NCI-H2196 (cell line): Measurements from ENCODE around the gene PARM1.
"Not testable (repeated sequence)": the region's sequence is repeated elsewhere in the genome, so short reads cannot be mapped to it uniquely, and the experiment has no call there.

ENCODE experiments used
- DNase-seq: peaks from one replicate; lab custom pipeline; 2025; ENCODE audit not compliant: unreplicated experiment; lab: John Stamatoyannopoulos, UW

The PARM1 gene

DNA sequence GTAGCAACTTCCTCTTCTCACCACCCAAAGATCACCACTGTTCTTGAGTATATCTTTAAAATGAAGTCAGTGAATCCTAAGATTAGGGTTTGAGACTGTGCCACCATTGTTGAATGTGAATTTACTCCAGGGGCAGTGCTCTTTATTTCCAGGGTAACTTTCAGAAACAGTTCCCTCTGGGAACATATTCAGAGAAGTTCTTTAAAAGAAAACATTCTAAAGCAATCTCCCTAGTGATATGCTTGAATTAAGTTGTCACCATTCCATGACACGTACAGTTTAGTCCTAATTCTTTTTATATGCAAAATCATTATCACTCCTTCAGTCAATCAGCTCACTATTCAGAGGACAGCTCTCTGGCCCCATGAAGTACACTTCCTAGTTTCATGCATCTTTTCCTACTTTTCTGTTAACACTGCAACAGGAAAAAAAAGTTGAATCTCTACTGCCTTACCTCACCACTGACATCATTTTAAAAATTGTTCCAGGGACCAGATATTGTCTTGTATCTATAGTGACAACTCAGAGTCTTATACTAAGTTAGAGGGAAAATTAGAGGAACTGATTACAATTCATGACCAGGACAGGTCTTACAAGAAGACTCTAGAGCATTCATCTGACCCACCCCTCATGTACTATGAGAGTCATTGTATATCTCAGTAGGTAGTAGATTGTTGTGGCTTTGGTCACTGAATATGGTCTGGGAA lies 49.8 kb downstream of the PARM1 start:
- no peak for DNase-seq

DNA sequence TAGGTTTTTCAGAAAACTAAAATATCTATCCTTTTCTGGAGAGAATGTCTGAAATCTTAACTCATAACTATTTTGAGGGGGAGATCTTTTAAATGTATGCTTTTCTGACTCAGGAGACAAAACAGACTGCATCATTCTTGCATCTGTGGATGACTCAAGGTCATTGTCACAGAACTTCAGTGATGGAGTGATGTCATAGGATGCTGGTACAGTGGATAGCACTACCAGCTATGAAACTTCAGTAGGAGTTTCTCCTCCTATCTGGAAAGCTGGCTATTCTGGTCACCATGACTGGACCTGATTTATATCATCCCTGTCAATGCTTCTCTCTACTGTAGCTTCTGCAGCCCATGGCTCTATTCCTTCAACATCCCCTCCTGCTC lies 50.3 kb downstream of the PARM1 start:
- no peak for DNase-seq

DNA sequence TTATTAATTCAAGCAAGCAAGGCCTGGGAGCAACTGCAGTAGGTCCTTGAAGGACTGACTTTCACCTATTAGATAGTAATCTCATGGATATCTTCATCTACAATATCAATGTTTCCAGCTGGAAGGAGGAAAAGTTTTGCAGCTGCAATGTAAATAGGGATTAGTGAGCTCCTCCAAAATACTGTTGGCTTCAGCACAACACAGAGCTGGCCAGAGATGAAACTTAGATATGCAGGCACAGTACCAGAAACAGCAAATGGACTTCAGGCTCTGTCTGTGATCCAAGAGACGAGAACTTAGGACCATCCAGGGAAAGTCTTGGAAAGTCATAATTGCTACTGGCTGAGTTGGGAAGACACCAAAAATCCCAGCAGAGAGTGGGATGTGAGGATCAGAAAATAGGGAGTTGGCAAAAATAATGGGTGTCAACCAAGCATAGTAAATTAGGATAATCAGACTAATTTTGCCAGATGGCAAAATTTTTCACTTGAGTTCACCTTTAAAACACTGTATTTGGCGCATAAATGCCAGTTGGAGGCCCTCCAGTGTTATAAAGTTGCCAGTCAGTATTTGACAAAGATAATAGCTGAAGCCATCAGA lies 57.5 kb downstream of the PARM1 start:
- DNase-seq = no peak

DNA sequence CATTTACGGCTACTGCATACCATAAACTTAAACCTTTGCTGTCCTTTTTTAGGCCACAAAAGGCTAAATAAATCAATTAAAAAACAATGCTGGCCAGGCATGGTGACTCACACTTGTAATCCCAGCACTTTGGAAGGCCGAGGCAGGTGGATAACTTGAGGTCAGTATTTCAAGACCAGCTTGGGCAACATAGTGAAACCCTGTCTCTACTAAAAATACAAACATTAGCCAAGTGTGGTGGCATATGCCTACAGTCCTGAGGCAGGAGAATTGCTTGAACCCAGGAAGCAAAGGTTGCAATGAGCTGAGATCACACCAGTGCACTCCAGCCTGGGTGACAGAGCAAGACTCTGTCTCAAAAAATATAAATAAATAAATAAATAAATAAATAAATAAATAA lies 61.5 kb downstream of the PARM1 start:
- not testable (repeated sequence) for DNase-seq

DNA sequence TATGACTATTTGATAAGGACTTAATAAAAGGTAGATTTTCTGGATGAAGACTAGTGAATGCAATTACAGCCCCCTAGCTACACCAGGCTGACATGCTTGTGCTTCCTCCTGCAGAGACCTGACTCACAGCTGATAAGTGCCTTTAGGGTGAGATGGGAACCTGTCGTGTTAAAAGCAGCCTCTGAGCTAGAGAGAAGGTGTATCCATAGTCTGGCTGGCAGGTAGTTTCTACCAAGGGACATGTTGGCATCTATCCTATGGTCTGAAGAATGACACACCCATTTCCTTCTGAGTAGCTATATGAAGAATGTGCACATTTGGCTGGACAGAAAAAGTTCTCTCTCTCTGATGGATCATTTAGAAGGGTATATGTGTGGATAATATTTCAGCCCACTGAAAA lies 64.1 kb downstream of the PARM1 start:
- DNase-seq = no peak

DNA sequence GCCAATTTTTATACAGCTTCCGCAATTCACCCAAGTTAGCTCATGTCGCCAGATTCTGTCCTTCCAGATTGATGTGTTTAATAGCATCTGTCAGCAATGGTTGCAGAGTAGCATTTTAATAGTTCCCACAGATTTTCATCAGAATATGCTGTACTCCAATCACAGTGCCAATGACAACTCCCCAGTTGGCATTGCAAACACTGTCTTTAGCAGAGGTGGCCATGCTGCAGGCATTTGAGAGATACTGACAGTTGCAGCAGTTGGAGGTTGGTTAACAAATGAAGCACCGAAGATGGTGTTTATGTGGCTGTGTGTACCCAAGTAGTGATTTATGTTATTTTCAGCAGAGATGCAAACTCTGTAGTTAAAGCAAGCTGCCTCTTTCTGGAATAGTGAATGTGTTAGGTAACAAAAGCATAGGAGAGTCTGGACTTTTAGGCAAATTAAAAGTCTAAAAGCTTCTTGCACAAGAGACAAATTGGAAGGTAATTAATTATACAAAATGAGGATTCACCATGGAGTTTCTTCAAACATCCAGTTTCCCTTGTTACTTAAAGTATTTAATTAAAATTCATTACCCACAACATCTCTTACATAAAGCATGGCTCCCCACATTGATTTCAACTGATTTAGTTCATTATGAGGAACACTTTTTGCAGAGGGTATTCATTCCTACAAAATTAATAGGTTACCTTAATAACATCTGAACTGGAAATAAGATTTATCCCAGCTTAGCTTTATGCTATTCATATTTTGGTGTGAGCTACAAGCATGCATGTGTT lies 65.2 kb downstream of the PARM1 start:
- DNase-seq = no peak

DNA sequence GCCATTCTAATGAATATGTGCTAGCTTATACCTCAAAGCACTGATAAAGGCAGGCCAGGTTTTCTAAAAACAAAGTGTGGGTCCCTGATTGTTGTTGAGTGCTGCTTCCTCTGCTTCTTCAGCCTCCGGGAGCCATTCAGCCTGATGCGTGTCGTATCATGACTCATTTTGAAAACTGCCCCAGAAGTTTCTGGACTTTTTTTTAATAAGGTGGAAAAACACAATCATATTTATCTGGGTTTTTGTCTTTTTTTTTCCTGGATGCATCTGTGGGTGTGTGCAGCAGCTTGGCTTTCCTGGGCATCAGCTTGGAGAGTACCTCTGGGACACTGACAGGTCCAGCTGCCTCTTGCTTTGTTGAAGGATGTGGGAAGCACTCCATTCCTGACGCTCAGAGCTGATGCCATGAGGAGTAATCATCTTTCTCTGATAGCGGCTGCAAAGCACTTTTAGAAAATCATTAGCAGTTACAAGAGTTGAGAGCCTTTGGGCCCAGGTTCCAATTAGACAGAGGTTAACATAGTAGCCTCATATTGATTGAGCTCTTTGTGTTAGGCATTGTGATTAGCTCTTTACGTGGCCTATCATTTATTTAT lies 66.9 kb downstream of the PARM1 start:
- no peak for DNase-seq

DNA sequence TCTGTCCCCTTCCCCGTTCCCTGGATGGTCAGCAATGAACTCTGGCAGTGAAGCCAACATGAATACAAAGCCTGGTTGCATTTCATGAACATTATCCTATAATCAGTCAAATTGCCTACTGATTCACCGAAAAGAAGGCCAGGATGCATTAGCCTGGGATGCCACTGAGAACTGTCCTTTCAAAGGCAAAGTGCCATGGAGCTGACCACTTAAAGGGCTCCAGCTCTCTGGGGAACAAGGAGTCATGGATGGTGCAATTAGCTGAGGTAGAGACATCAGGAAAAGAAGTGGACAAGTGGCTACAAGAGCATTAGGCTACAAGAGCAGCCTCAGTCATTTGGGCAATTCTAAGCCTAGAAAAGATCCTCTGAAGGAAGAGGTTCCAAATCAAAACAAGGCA lies 69.0 kb downstream of the PARM1 start:
- DNase-seq = no peak

DNA sequence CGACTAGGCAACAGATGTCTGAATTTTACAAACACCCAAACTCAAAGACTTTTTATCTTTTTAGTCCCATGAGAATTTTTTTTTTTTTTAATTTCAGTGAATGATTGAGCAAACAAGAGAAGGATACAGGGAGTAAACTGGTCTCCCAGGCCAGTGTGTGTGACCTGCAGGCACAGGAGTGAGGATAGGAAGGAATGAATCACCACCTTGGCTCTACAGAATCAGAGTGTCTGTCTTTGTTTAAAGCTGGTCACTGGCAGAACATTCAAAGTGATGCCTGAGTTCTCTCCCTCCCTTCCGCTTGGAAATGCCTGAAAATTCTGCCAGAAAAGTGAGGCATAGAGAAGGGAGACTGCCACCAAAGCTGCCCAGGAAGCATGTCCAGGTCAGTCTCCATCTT lies 69.5 kb downstream of the PARM1 start:
- DNase-seq = no peak

DNA sequence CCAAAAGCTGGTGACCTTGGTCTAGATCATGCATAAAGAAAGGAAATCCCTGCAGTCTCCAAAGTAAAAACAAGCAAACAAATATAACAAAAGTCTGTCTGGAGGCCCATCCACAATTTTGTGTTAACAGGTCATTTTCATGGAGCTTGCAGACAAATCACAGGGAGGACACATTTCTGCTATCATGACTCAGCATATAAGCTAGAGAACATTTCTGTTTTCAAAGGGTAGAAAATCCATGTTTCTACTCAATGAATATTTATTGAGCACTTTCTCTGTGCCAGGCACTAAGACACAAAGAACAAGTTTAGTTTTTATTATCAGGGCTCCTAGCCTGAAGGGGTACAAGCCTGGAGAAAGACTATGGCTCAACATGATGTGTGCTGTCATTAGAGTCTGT lies 71.1 kb downstream of the PARM1 start:
- no peak for DNase-seq

DNA sequence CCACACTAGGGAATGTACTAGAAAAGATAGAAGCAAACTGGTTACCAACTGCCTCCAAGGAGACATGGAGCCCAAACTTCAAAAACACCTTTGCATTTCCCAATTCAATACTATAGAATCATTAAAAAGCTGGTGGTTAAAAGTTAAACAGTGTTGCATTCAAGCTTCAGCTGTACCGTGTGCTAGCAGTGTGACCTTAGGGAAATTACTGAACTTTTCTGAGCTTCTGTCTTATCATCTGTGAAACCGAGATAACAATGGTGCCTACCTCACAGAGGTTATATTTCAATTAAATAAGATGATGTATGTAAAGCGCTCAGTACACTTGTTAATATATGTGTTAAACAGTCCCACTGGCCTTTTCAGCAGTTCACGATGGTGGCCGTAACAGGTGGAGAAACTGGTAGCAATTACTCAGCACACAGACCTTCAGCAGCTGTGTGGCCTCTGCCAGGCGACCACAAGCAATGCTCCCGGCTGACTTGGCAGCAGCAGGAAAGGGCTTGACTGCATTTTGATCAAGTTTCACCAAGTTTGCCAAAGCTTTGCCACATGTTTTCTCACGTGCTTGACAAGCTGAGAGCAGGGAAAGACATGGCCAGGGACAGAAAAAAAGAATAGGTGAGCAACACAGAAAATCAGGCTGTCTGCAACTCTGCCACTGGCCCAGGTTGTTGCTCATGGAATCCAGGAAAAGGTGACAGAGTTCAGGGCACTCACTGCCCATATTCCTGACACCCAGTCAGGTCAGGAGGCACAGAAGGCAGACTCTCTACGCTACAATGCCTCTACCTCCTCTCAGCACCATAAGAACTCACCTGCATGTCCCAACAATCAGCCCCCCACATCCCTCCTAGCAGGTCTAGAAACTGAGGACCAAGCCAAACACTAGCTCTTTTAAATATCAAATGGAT lies 72.1 kb downstream of the PARM1 start:
- peak; percentile 66 for DNase-seq

DNA sequence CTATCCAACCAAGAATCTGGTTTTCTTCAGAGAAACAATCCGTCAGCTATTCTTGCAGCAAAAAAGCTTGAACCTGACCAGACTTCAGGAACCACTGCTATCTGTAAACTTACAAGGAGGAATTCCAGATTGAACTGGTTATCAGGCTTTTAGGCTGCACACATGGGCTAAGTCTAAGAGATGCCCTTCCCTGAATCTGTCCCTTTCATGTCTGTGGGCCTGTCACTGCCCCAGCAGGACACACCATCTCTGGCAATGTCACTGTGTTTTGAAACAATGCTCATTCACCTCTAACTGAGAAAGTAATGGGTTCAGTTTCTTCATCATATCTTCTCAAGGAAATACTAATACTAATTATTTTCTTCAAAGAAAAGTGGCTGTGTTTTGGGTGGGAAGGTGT lies 72.8 kb downstream of the PARM1 start:
- DNase-seq = no peak

DNA sequence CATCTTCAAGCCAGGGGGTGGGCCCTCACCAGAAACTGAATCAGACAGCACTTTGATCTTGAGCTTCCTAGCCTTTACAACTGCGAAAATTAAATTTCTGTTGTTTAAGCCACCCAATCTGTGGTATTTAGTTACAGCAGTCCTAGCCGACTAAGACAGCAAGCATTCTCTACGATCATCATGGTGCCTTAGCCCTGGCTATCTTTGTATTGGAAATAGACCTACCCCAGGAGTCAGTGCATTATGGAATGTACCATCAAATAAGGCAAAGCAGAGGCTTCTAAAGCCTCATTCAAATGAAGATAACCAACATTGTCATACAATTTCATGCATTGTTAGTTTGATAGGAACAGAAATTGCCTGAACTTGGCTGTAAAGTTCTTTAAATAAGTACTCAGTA lies 75.0 kb downstream of the PARM1 start:
- DNase-seq = no peak

DNA sequence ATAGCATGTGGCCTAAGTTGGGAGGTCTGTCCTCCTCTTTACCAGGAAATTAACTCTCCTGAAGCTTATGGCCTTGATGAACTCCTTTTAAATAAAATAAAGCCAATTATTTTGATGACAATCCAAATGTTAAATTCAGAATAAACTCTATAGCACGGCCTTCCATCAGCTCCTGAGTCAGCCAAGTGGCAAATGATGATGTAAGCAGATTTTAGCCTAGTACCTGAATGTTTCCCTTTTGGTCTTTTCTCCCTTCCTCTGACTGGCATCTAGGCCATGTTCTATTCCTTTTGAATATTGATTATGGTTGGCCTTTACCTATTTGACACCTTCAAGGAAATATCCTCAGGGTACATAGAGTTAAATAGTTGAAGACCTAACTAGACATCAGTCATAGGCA lies 76.2 kb downstream of the PARM1 start:
- no peak for DNase-seq

DNA sequence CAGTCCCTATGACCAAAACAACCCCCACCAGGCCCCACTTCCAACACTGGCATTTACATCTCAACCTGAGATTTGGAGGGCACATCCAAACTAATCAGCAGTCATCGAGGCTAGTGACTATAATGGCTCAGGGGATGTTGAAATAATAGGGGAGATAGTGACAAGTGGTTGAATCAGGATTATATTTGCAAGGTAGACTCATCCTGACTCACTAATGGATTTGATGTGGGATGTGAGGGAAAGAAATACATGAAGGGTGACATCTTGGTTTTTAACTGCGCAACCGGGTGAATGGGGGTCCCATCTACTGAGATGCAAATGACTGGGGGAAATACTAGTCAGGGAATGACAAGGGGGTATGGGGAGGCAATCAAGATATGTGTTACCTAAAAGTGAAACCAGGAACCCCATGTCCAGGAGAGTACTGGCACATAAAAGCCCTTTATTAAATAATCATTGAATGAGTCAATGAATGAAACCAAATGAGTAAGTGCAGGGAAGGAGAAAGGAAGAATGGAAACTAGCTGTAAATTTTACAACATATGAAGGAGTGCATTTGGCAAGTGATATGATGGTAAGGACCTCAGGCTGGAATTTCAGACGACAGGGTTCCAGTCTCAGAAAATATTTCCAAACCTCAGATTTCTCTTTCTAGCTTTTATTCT lies 78.3 kb downstream of the PARM1 start:
- no peak for DNase-seq

DNA sequence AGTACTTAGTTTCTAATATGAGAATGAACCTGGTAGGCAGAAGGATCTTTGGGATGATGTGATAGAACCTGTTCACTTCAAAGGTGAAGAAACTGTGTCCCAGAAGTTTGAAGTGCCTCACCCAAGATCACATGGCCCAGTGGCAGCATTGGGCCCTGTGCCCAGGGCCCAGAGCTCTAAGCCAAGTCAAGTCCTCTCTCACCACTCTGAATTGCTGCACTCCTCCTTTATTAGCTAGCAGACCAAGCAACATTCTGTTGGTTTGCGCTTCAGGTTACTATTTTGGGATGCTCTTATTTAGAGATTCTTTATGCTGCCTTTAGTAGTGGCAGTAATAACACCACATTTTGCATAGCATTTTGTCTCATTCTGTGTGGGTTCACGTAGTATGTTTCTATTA lies 82.7 kb downstream of the PARM1 start:
- DNase-seq = no peak

DNA sequence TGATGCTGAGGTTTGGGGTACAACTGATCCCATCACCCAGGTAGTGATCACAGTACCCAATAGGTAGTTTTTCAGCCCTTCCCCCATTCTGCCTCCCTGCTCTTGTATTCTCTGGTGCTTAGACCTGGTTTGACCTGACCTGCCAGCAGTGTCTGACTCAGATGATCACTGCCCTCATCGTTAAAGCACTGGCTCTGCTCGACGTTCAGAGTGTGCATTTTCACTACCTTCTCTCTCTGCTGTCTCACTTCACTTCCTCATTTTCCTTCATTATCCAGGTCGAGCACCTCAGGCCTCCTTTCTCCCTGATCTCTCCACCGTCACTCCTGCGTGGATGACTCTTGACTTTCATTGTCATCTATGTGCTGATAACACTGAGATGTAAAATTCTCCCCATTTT lies 83.6 kb downstream of the PARM1 start:
- no peak for DNase-seq

DNA sequence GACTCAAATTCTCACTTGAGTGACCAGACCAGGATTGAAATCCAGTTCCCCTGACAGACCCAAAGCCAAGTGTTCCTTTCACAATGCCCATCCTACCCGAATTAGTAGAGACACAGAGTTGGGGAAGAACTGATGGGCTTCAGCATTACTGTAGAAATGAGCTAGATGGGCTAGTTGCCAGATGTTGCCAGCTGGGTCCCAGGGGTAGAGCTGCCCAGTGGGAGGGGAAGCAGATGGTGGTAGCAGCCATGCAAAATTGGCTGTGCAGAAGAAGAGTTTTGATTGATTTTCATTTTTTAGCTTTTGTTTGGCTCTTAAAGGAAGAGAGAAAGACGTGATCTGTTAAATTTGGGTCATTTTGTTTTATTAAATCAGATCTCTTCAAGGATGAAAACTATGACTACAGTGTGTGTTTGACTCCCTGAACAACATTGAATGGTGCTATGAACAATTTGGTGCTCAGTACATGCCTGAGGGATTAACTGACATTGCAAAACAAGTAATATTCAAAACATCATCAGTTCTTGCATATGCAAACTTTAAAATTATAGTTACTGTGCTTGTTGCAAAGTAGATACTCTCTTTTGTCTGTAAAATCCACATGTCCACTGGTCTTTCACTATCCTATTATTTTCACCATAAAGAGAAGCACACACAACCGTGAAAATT lies 86.0 kb downstream of the PARM1 start:
- no peak for DNase-seq

DNA sequence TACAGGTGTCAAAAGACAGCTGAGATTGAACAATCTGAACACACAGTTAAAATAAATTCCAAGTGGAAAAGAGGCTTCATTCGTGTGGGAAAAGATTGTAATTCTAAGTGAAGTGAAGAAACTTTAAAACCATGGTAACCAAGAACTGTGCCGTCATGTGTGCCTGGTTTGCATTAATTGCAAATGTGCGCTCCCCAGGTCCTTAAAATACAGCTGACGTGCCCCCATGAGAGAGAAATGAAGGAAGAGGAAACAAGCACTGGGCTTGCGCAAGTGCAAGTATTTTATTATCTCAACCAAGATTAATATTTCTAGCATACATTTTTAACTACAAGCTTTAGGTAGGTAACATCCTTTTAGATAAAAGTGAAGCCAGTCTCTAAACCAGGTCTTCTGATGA lies 92.5 kb downstream of the PARM1 start:
- no peak for DNase-seq
